NCI-H2196 (cell line): Measurements from ENCODE around the gene MIEF1.

ENCODE experiments used
- DNase-seq: peaks from one replicate; lab custom pipeline; 2025; ENCODE audit not compliant: unreplicated experiment; lab: John Stamatoyannopoulos, UW

MIEF1 gene

GRCh38 chr22:39556970-39557841 lies 55.1 kb downstream of the MIEF1 start:
- peak; percentile 28 for DNase-seq

- DNase-seq, result no peak
Measured at GRCh38 chr22:39558254-39558727, 56.2 kb downstream of the MIEF1 start.

GRCh38 chr22:39558950-39559349 lies 56.9 kb downstream of the MIEF1 start:
- DNase-seq, result no peak

GRCh38 chr22:39559456-39560105 lies 57.5 kb downstream of the MIEF1 start:
- DNase-seq, result peak; percentile 9

GRCh38 chr22:39560127-39560526 lies 58.0 kb downstream of the MIEF1 start:
- no peak for DNase-seq

GRCh38 chr22:39562839-39563489 lies 60.9 kb downstream of the MIEF1 start:
- DNase-seq, result no peak

- no peak for DNase-seq
Measured at GRCh38 chr22:39563571-39564428, 61.7 kb downstream of the MIEF1 start.

- no peak for DNase-seq
Measured at GRCh38 chr22:39565414-39565944, 63.4 kb downstream of the MIEF1 start.

GRCh38 chr22:39567135-39567946 lies 65.3 kb downstream of the MIEF1 start:
- no peak for DNase-seq
